ENCODE results near the gene ICOS. TPM values are rescaled to one million over a fixed set of nuclear protein-coding genes. Genes with fewer than 3 reads are reported as not detected.

ICOS gene
- total and polyA plus RNA-seq, 2 donors (not counting 1 experiment from before 2014, with no cell fraction given) = not detected

- Histone ChIP-seq H2AFZ (ENCODE audit: low read length) (no peak overlapping the region), H4K20me1 (ENCODE audit: control insufficient read depth, extremely low read depth, insufficient read depth, low read length) (no peaks in the 10 kb centered on the region), H3K4me3 (replicated peaks in 1 of 4; ENCODE audit: control extremely low read depth in 1 of 4, insufficient read depth in 1 of 4, low read depth in 3 of 4, low read length in 4 of 4) (no peak overlapping the region), H3K9ac (ENCODE audit: insufficient read depth, low read length) (no peak overlapping the region), H3K9me3 (ENCODE audit: control insufficient read depth, insufficient read depth, low read depth, low read length) (no peaks in the 10 kb centered on the region), H3K36me3 (ENCODE audit: control insufficient read depth, insufficient read depth, low read length) (no peaks in the 10 kb centered on the region), H3K4me2 (ENCODE audit: extremely low read depth, insufficient read depth, low read length) (no peak overlapping the region), H3K4me1 (ENCODE audit: control insufficient read depth, extremely low read depth, insufficient read depth, low read length) (no peaks in the 10 kb centered on the region), H3K27me3 (ENCODE audit: control insufficient read depth, insufficient read depth, low read length) (no peaks in the 10 kb centered on the region), H3K27ac (ENCODE audit: insufficient read depth, low read length) (no peak overlapping the region), H3K79me2 (ENCODE audit: control insufficient read depth, insufficient read depth, low read length) (no peaks in the 10 kb centered on the region)
- TF ChIP-seq EZH2 (IDR thresholded peaks at IDR 0.05; ENCODE audit: low read length, missing control alignments) (no peak), CTCF (conservative IDR thresholded peaks at IDR 0.05 in 1 of 2, IDR thresholded peaks at IDR 0.05 in 1 of 2; ENCODE audit: low read depth in 1 of 2, low read length in 2 of 2) (no peak)
- no peak for DNase-seq (ENCODE audit: low read depth in 2 of 2)
These were observed 56.4 kb downstream of the ICOS start for GRCh38 chr2:203993011-203993410.

- H3K4me2 ChIP-seq (ENCODE audit: extremely low read depth, insufficient read depth, low read length) = no peak overlapping the region
- no peaks in the 10 kb centered on the region for H3K9me3 ChIP-seq (ENCODE audit: control insufficient read depth, insufficient read depth, low read depth, low read length)
- H3K36me3 ChIP-seq (ENCODE audit: control insufficient read depth, insufficient read depth, low read length) = no peaks in the 10 kb centered on the region
- no peak overlapping the region for H3K4me3 ChIP-seq (replicated peaks in 1 of 4; ENCODE audit: control extremely low read depth in 1 of 4, insufficient read depth in 1 of 4, low read depth in 3 of 4, low read length in 4 of 4)
- no peaks in the 10 kb centered on the region for H3K27me3 ChIP-seq (ENCODE audit: control insufficient read depth, insufficient read depth, low read length)
- TF ChIP-seq EZH2 (IDR thresholded peaks at IDR 0.05; ENCODE audit: low read length, missing control alignments) (no peak), CTCF (conservative IDR thresholded peaks at IDR 0.05 in 1 of 2, IDR thresholded peaks at IDR 0.05 in 1 of 2; ENCODE audit: low read depth in 1 of 2, low read length in 2 of 2) (no peak)
- no peak overlapping the region for H3K27ac ChIP-seq (ENCODE audit: insufficient read depth, low read length)
- H2AFZ ChIP-seq (ENCODE audit: low read length) = no peak overlapping the region
- H3K79me2 ChIP-seq (ENCODE audit: control insufficient read depth, insufficient read depth, low read length) = no peaks in the 10 kb centered on the region
- H3K9ac ChIP-seq (ENCODE audit: insufficient read depth, low read length) = no peak overlapping the region
- DNase-seq (ENCODE audit: low read depth in 2 of 2) = no peak
- H4K20me1 ChIP-seq (ENCODE audit: control insufficient read depth, extremely low read depth, insufficient read depth, low read length) = no peaks in the 10 kb centered on the region
- no peaks in the 10 kb centered on the region for H3K4me1 ChIP-seq (ENCODE audit: control insufficient read depth, extremely low read depth, insufficient read depth, low read length)
These were observed 57.0 kb downstream of the ICOS start for GRCh38 chr2:203993560-203993959.

GRCh38 chr2:203994735-203995134, 58.2 kb downstream of the ICOS start:
- H3K27ac ChIP-seq (ENCODE audit: insufficient read depth, low read length) = no peak overlapping the region
- no peaks in the 10 kb centered on the region for H4K20me1 ChIP-seq (ENCODE audit: control insufficient read depth, extremely low read depth, insufficient read depth, low read length)
- H3K4me3 ChIP-seq (replicated peaks in 1 of 4; ENCODE audit: control extremely low read depth in 1 of 4, insufficient read depth in 1 of 4, low read depth in 3 of 4, low read length in 4 of 4) = no peak overlapping the region
- H3K36me3 ChIP-seq (ENCODE audit: control insufficient read depth, insufficient read depth, low read length) = no peaks in the 10 kb centered on the region
- no peak for TF ChIP-seq CTCF (conservative IDR thresholded peaks at IDR 0.05 in 1 of 2, IDR thresholded peaks at IDR 0.05 in 1 of 2; ENCODE audit: low read depth in 1 of 2, low read length in 2 of 2)
- no peak for TF ChIP-seq EZH2 (IDR thresholded peaks at IDR 0.05; ENCODE audit: low read length, missing control alignments)
- no peaks in the 10 kb centered on the region for H3K9me3 ChIP-seq (ENCODE audit: control insufficient read depth, insufficient read depth, low read depth, low read length)
- no peak for DNase-seq (ENCODE audit: low read depth in 2 of 2)
- no peak overlapping the region for H3K4me2 ChIP-seq (ENCODE audit: extremely low read depth, insufficient read depth, low read length)
- H3K79me2 ChIP-seq (ENCODE audit: control insufficient read depth, insufficient read depth, low read length) = no peaks in the 10 kb centered on the region
- no peak overlapping the region for H2AFZ ChIP-seq (ENCODE audit: low read length)
- no peaks in the 10 kb centered on the region for H3K4me1 ChIP-seq (ENCODE audit: control insufficient read depth, extremely low read depth, insufficient read depth, low read length)
- H3K9ac ChIP-seq (ENCODE audit: insufficient read depth, low read length) = no peak overlapping the region
- no peaks in the 10 kb centered on the region for H3K27me3 ChIP-seq (ENCODE audit: control insufficient read depth, insufficient read depth, low read length)

All from fibroblast of lung (primary cell).